Measurements from ENCODE around the gene MFSD2A. TPM values are rescaled to one million over a fixed set of nuclear protein-coding genes. Genes with fewer than 3 reads are reported as not detected.

MFSD2A gene
- 8.0 TPM for total RNA-seq (2021; ENCODE audit: unreplicated experiment)
- 3.2 and 4.2 TPM in 2 replicates for polyA plus RNA-seq (2012)
- percentile 52 among the genes with signal in this experiment for Bru-seq, nascent RNA
- percentile 50 among the genes with signal in this experiment for BruChase-seq, experiment 1, labeled RNA remaining after a 6-hour chase
- BruChase-seq, experiment 2, labeled RNA remaining after a 2-hour chase = percentile 54 among the genes with signal in this experiment
- long read RNA-seq, transcript MFSD2A-202 (14 exons, 2,154 nt) = major isoform, 8 of 16 reads
- long read RNA-seq, partial matches to known transcripts = 3 of 16 reads
- long read RNA-seq, other reads (novel, unspliced or antisense) = 4 of 16 reads

GRCh38 chr1:39954870-39955546 is at the start of gene MFSD2A:
MFSD2A (plus strand) TSS chr1:39955145; CDS start chr1:39955293, 148 bp downstream.
- peak within 1 kb of the TSS; percentile 70 for H3K9ac ChIP-seq (ENCODE audit: low read length)
- H3K79me2 ChIP-seq (ENCODE audit: insufficient read depth, low read length) = 0 out of 2 replicates have a peak, but pooled peaks cover 8% of the 10 kb centered on the region
- no peak within 1 kb of the TSS for H2AFZ ChIP-seq (ENCODE audit: low read depth, low read length, poor library complexity, severe bottlenecking)
- RAD21 ChIA-PET (ENCODE audit: low non-redundant PET in 1 of 2, low total read pairs in 2 of 2, uncharacterized antibody in 2 of 2, unreplicated experiment in 2 of 2) = no interaction called here
- peaks cover 0 to 4% of the 10 kb centered on the region in 2 experiments; a peak in 1 of 4 replicates for H3K9me3 ChIP-seq (ENCODE audit: control insufficient read depth in 1 of 2, insufficient read depth in 1 of 2, low read depth in 1 of 2, low read length in 2 of 2)
- 0 out of 4 replicates have a peak, but pooled peaks cover 0 to 2% of the 10 kb centered on the region in 2 experiments for H3K36me3 ChIP-seq (ENCODE audit: control insufficient read depth in 1 of 2, insufficient read depth in 2 of 2, low read length in 2 of 2)
- no TSS peak for BruUV-seq (replicated peaks)
- H3K4me2 ChIP-seq (ENCODE audit: low read length) = peak within 1 kb of the TSS; percentile 99
- intact Hi-C loops (cut with micrococcal nuclease) = no loop called here
- H3K27ac ChIP-seq (ENCODE audit: low read depth, low read length) = peak within 1 kb of the TSS; percentile 13; the same call in 1 of the 2 replicates
- POLR2A ChIA-PET = interaction anchor here (0.6 to 1.4 kb wide), 3 partner anchors 44 to 1023 kb away, joined by 3 to 7 read pairs (median 3); partner anchors contain the start of gene MYCL
- no peaks in the 10 kb centered on the region for H3K27me3 ChIP-seq (ENCODE audit: insufficient read depth, low read length)
- no peaks in the 10 kb centered on the region for H4K20me1 ChIP-seq (ENCODE audit: insufficient read depth)
- H3K4me3 ChIP-seq (replicated peaks in 1 of 2; ENCODE audit: low read depth in 1 of 2, low read length in 2 of 2) = peak within 1 kb of the TSS; percentile 75 to 89
- peaks cover 10 to 23% of the 10 kb centered on the region in 2 experiments for H3K4me1 ChIP-seq (ENCODE audit: control insufficient read depth in 1 of 2, insufficient read depth in 2 of 2, low read length in 2 of 2)
- TF ChIP-seq SIN3A (IDR thresholded peaks at IDR 0.05; ENCODE audit: low read depth) = peak; percentile 85
- TF ChIP-seq EGR1 (IDR thresholded peaks at IDR 0.05; ENCODE audit: low read depth) = peak; percentile 50; the same call in 1 of the 2 replicates
- TF ChIP-seq, protein P1, sequence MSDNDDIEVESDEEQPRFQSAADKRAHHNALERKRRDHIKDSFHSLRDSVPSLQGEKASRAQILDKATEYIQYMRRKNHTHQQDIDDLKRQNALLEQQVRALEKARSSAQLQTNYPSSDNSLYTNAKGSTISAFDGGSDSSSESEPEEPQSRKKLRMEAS (IDR thresholded peaks at IDR 0.05) = peak; percentile 92
- no peak for TF ChIP-seq SRF (IDR thresholded peaks at IDR 0.05; ENCODE audit: low read depth)
- peak; percentile 47 for TF ChIP-seq POLR2A (IDR thresholded peaks at IDR 0.05; ENCODE audit: borderline replicate concordance, extremely low read depth, insufficient read depth, insufficient read length)
- TF ChIP-seq POLR2AphosphoS5 (IDR thresholded peaks at IDR 0.05; ENCODE audit: low read depth, low read length) = peak; percentile 81
- peak; percentile 67; the same call in 1 of the 2 replicates for TF ChIP-seq SP1 (IDR thresholded peaks at IDR 0.05; ENCODE audit: low read depth)
- TF ChIP-seq FOSL1 (IDR thresholded peaks at IDR 0.05; ENCODE audit: low read depth) = no peak
- CTCF ChIA-PET = interaction anchor here (0.7 to 1.5 kb wide), 4 partner anchors 15 to 384 kb away, joined by 3 to 11 read pairs (median 4); no protein-coding TSS in a partner anchor
- DNase-seq (ENCODE audit: low read depth, low spot score) (peak; percentile 73), ATAC-seq (peak; percentile 95)
- H3K9me2 ChIP-seq (ENCODE audit: insufficient read depth) = no peaks in the 10 kb centered on the region

GRCh38 chr1:39905172-39905571 is 49.8 kb upstream of the MFSD2A start:
- Histone ChIP-seq H3K4me1 (ENCODE audit: control insufficient read depth in 1 of 2, insufficient read depth in 2 of 2, low read length in 2 of 2) (peaks cover 10 to 18% of the 10 kb centered on the region in 2 experiments), H3K36me3 (ENCODE audit: control insufficient read depth in 1 of 2, insufficient read depth in 2 of 2, low read length in 2 of 2) (no peaks in the 10 kb centered on the region), H2AFZ (ENCODE audit: low read depth, low read length, poor library complexity, severe bottlenecking) (no peak overlapping the region), H3K9me2 (ENCODE audit: insufficient read depth) (no peaks in the 10 kb centered on the region), H3K27ac (ENCODE audit: low read depth, low read length) (no peak overlapping the region), H3K9me3 (ENCODE audit: control insufficient read depth in 1 of 2, insufficient read depth in 1 of 2, low read depth in 1 of 2, low read length in 2 of 2) (peaks cover 0 to 7% of the 10 kb centered on the region in 2 experiments; a peak in 1 of 4 replicates), H3K79me2 (ENCODE audit: insufficient read depth, low read length) (no peaks in the 10 kb centered on the region), H4K20me1 (ENCODE audit: insufficient read depth) (no peaks in the 10 kb centered on the region), H3K4me3 (replicated peaks in 1 of 2; ENCODE audit: low read depth in 1 of 2, low read length in 2 of 2) (no peak overlapping the region), H3K27me3 (ENCODE audit: insufficient read depth, low read length) (no peaks in the 10 kb centered on the region), H3K4me2 (ENCODE audit: low read length) (no peak overlapping the region), H3K9ac (ENCODE audit: low read length) (no peak overlapping the region)
- ChIA-PET RAD21 (ENCODE audit: low non-redundant PET in 1 of 2, low total read pairs in 2 of 2, uncharacterized antibody in 2 of 2, unreplicated experiment in 2 of 2) (no interaction called here), CTCF (no interaction called here), POLR2A (no interaction called here)
- ATAC-seq (no peak), DNase-seq (ENCODE audit: low read depth, low spot score) (no peak)
- intact Hi-C loops (cut with micrococcal nuclease) = no loop called here
- BruUV-seq (replicated peaks) = no TSS peak
- TF ChIP-seq EGR1 (IDR thresholded peaks at IDR 0.05; ENCODE audit: low read depth) (no peak), EZH2phosphoT487 (IDR thresholded peaks at IDR 0.05; ENCODE audit: borderline replicate concordance) (no peak), FOSL1 (IDR thresholded peaks at IDR 0.05; ENCODE audit: low read depth) (no peak), CBX3 (IDR thresholded peaks at IDR 0.05; ENCODE audit: low read depth) (no peak), ZNF274 (IDR thresholded peaks at IDR 0.05; ENCODE audit: low read depth, low read length) (no peak), POLR2AphosphoS5 (IDR thresholded peaks at IDR 0.05; ENCODE audit: low read depth, low read length) (no peak), ATF3 (IDR thresholded peaks at IDR 0.05) (no peak), RAD21 (IDR thresholded peaks at IDR 0.05; ENCODE audit: low read depth) (no peak), SIN3A (IDR thresholded peaks at IDR 0.05; ENCODE audit: low read depth) (no peak), TCF7L2 (IDR thresholded peaks at IDR 0.05; ENCODE audit: borderline replicate concordance, extremely low read depth, insufficient read depth, insufficient read length) (no peak), POLR2A (IDR thresholded peaks at IDR 0.05; ENCODE audit: borderline replicate concordance, extremely low read depth, insufficient read depth, insufficient read length) (no peak), YY1 (IDR thresholded peaks at IDR 0.05; ENCODE audit: extremely low read depth, insufficient replicate concordance, low read depth, low read length) (no peak)
